Measurements from ENCODE around the gene CYP39A1.

CYP39A1 gene

DNA sequence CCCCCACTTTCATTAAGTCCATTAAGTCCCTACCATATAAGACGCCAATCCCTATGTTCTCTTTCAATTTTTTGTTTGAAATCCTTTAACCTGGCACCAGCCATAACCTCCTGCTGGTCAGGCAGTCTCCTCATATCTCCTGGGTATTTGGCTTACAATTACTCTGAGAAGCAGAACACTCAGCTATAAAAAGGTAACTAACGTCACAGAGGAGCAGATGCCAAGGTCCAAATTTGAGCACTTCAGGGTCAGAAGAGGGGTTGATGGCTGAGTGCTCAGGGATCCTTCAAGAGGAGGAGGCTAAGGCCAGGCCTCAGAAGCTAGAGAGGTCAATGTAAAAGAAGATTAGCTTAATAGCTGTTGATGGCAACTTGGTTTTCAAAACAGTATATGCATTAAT is 139.1 kb downstream of the CYP39A1 start:
- DNase-seq (ENCODE audit: low read depth in 2 of 2): no peak

DNA sequence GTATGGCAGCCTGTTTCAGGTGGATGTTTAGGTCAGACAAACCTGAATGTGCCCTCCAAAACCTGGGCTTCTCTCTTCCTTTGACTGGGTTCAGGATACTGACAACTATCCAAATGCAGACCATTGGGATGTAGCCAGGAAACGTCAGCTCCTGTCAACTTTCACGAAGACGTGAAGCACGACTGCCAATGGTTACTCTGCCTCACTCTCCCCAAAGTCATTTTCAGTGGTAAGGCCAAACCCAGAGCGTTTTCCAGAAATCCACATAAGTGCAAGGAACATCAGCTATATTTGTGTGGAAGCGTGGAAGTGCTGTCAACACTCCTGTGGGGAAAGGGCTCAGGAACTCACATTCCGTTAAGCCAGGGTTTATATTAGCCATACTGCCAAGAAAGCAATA is 141.3 kb downstream of the CYP39A1 start:
- no peak for DNase-seq (ENCODE audit: low read depth in 2 of 2)

DNA sequence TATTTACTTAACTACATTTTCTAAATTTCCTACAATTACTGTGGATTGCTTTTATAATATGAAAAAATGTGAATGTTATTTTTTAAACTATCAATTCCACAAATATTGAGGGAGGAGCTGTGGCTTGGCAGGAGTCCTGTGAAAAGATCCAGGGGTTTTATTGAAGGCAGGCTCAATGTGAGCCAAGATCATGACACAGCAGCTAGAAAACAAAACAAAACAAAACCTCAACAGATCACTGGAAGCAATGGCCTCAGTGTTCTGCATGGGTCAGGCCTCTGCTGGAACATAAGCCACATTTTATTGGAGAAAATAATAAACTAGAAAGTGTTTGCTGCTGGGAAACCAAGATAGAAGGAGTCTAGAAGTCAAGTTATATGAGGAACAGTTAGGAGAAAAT is 142.0 kb downstream of the CYP39A1 start:
- peak in 1 of 2 experiments; percentile 3 for DNase-seq (ENCODE audit: low read depth in 2 of 2)

DNA sequence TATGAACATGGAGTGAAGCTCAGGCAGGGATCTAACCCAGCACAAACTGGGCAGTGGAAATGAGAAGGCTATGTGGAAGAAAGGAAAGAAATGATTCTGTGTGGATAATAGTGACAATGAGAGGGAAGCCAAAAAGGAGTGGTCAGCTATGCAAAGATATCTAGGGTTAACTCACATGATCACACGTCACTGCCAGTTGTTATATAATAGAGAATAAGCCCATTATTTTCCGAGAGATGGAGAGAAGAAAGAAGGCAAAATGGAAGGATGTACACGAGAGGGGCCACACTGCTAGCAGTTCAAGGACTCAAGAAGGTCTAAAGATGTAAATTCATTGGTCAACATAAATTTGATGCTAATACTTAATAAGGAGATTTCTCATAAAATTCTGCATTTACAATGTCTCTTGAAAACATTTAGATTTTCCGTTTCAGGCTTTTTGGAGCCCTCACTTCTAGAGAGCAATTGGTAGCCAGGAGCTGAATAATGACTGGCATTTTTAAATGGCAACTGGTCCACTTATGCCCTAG is 142.6 kb downstream of the CYP39A1 start:
- DNase-seq (ENCODE audit: low read depth in 2 of 2): no peak

DNA sequence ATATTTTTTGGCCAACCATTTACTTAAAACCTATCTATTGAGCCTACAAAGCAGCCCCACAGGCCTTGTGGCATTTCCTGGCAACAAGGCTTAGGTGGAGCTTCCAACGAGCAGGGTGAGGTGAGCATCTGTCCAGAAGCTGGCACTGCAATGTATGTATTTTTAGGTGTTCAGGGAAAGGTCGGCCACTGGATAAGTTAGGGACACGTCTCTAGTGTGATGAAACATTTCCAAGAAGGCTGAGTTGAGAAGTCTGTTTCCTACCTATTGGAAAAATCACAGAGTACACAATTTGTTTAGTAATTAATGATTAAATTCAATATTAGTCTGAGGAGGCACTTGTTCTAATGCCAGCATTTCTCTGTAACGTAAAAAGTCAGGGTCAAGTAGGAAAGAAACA is 143.6 kb downstream of the CYP39A1 start:
- DNase-seq (ENCODE audit: low read depth in 2 of 2): no peak

DNA sequence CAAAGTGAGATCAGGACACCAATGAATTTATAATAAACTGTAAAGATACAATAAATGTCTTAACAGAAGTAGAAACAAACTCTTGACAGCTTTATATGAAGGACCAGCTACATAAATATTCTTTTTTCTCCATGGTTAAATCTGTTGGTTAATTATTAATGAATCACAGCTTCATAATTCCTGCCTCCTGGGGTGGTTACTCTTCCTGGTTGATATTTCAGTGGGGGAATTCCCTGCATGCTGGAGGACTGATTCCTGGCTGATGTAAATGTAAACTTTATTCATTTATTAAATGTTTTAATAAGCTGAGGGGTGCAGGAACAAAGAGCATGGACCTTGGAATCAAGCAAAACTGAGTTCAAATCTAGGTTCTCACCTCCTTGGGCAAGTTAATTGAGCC is 145.2 kb downstream of the CYP39A1 start:
- no peak for DNase-seq (ENCODE audit: low read depth in 2 of 2)

DNA sequence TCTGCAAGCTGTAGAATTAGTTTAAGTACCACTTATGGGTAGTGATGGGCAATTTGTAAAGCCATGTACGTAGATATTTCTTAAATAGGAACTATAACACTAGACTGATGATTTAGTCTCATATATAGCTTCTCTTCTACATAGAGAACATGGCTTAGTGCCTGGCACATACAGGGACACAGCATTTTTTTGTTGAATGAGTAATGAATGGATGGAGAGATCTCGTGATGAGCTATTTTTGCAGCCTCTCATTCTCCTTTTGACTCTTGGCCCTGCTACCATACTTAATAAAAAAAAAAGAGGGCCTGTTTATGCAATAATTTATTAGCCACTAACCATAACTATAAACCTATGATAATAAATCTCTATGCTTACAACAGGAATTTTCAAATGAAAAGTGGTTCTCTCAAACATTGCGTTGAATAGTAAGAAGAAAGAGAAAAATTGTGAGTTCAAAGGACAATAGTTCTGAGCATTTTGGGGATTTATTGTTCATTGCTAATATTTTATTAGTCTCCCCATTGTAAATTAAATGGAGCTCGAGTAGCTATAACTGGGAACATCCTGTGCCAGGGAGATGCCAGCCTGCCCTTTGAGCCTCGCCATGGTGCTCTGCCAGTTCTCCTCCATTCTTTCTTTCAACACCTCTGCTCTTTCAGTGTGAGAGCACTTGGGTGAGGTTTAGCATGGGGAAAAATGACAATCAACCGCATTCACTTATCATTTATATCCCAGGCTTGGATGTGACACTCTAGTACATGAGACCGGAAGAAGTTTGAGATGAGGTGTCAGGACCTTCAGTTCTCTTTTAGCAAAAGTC is 146.7 kb downstream of the CYP39A1 start:
- DNase-seq (ENCODE audit: low read depth in 2 of 2): no peak

DNA sequence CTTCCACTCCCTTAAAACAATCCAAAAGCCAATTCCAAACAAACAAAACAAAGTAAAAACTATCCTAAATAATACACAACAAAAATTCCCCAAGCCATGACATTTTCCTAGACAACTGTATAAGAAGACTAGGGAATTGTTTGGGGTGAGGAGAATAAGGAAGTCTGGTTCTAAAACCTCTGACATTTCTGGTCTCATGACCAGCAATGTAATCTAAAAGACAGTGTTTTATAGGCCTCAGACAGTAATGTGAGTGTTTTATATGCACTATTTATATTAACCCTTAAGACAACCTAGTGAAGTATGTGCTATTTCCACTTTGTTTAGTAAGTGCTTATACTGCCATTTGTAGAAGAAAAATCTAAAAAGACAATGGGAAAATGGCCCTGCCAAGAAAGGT is 148.4 kb downstream of the CYP39A1 start:
- no peak for DNase-seq (ENCODE audit: low read depth in 2 of 2)

DNA sequence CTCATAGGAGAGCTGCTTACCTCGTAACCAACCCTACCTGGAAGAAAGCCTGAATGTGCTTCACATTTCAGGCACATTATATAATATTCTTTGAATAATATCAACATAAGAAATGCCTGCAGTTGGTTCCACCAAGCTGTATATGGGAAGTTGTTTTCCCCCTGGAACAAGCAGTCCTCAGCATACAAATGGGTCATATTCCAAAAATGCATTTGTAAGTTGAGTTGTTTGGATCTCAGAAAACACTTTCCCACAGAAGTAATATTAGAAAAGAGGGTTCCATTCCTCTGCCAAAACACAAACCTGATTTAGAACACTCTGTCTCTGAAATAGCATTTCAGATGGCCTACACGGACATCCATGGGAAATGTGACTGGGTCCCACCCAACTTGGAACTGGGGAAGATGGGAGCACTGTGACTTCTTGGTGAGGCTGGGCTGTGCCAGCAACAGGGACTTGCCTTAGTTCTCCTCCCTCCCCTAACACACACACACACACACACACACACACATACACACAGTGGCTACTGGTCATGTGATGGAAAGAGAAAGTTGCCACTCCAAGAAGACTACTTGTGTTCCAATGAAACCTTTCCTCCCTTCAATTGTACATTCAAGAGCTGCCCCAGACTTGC is 150.0 kb downstream of the CYP39A1 start:
- no peak for DNase-seq (ENCODE audit: low read depth in 2 of 2)

DNA sequence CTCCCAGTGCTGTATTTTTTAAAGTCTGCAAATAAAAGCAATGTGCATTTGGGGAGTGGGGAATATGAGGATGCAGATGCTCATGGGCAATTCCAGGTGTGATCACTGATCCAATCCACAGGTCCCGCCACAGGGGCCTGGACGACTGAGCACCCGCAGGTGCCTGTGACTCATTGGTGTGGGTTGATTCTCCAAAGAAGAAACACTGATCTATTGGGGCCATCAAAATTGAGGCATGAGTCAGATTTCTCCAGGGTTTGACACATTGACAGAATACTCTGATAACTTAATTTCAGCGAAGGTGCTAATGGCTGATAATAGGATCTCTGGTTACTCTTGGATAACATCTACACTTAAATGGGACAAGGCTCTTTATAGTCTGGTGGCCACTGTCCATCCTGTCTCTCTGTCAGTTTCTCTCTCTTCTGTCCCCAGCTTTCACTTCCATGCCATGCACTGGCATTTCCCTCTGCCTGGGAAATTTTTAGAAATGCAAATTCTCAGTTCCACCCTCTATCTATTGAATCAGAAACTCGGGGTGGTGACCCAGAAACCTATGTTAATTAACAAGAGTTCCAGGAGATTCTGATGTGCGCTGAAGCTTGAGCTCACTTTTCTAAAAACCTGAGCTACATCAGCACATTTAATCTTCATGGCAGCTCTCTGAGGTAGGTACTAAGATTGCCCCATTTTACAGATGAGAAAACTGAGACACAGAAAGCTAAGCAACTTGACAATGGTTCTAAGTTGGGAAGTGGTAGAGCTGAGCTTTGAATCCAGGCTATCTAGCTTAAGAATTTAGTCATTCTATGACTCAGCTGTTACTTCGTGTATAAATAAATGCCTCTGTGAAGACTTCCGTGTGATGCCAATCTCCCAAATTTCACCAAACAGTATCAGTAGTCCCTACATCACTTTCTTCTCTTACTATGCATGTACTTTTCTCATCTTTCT is 151.2 kb downstream of the CYP39A1 start:
- DNase-seq (ENCODE audit: low read depth in 2 of 2): no peak

DNA sequence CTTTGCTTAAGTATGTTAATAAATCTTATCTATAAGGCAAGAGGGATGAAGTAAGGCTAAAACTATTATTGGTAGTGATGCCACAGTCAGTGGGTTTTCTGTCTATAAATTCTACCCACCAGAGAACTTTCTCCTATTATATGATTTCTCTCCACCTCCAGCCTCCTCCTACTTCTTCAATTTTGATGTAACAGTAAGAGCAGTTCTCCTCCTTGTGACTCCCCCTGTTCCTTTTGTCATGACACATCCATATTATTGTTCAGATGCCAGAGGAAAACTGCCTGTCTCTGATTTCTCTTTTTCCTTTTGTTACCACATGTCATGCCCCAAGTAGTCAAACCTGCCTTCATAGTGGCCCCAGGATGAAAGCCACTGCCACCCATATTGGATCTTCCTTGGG is 152.2 kb downstream of the CYP39A1 start:
- DNase-seq (ENCODE audit: low read depth in 2 of 2): no peak
